NCI-H345 treated with DMSO at 0.1 percent for 48 hours (cell line): ENCODE data around the gene CBLB.

Experiments
- DNase-seq: peaks from one replicate; lab custom pipeline; 2025; ENCODE audit not compliant: unreplicated experiment; lab: John Stamatoyannopoulos, UW

The CBLB gene

GRCh38 chr3:105708980-105709379, 159.8 kb downstream of the CBLB start:
- DNase-seq: no peak

GRCh38 chr3:105707009-105707408, 161.8 kb downstream of the CBLB start:
- no peak for DNase-seq

GRCh38 chr3:105704726-105705410, 163.9 kb downstream of the CBLB start:
- DNase-seq: no peak

- DNase-seq: no peak
Observed at GRCh38 chr3:105700575-105700974, 168.2 kb downstream of the CBLB start.

- DNase-seq: no peak
Observed at GRCh38 chr3:105691633-105692032, 177.2 kb downstream of the CBLB start.

- DNase-seq: no peak
Observed at GRCh38 chr3:105691053-105691452, 177.8 kb downstream of the CBLB start.

GRCh38 chr3:105688821-105689220, 180.0 kb downstream of the CBLB start:
- no peak for DNase-seq

GRCh38 chr3:105686278-105686897, 182.4 kb downstream of the CBLB start:
- no peak for DNase-seq

GRCh38 chr3:105679951-105680350, 188.9 kb downstream of the CBLB start:
- DNase-seq: no peak

GRCh38 chr3:105678017-105678416, 190.8 kb downstream of the CBLB start:
- no peak for DNase-seq

GRCh38 chr3:105676621-105677300, 192.1 kb downstream of the CBLB start:
- DNase-seq: no peak

- DNase-seq: no peak
Observed at GRCh38 chr3:105674437-105675065, 194.3 kb downstream of the CBLB start.

GRCh38 chr3:105672996-105673395, 195.8 kb downstream of the CBLB start:
- DNase-seq: no peak

GRCh38 chr3:105662306-105662705, 206.5 kb downstream of the CBLB start:
- no peak for DNase-seq

- no peak for DNase-seq
Observed at GRCh38 chr3:105661461-105661860, 207.4 kb downstream of the CBLB start.

GRCh38 chr3:105656651-105657504, 211.9 kb downstream of the CBLB start:
- no peak for DNase-seq

- no peak for DNase-seq
Observed at GRCh38 chr3:105653868-105654267, 214.9 kb downstream of the CBLB start.

- DNase-seq: no peak
Observed at GRCh38 chr3:105653166-105653565, 215.6 kb downstream of the CBLB start.

- DNase-seq: no peak
Observed at GRCh38 chr3:105649480-105649879, 219.3 kb downstream of the CBLB start.

- DNase-seq: no peak
Observed at GRCh38 chr3:105647047-105647446, 221.8 kb downstream of the CBLB start.

- DNase-seq: no peak
Observed at GRCh38 chr3:105639131-105639530, 229.7 kb downstream of the CBLB start.
